Kidney (tissue), 14 donors: Measurements from ENCODE around the gene SF3B2. TPM values are rescaled to one million over a fixed set of nuclear protein-coding genes. Genes with fewer than 3 reads are reported as not detected.
"Not testable (repeated sequence)": the region's sequence is repeated elsewhere in the genome, so short reads cannot be mapped to it uniquely, and the experiment has no call there.

Experiments used
- DNase-seq, 5 donors: peaks; one replicate each; pipeline ENCODE4 v3.0.0-alpha.2; 2013 to 2020
- FAIRE-seq: peaks from 2 replicates; lab custom pipeline; 2012; peaks lifted over from hg19 to GRCh38; lab: Jason Lieb, UNC
- H3K27ac ChIP-seq, 2 donors: one replicate each; pipeline ENCODE4 v1.7.0; 2013; ENCODE audit warnings: low read depth in 2 of 2, low read length in 2 of 2, inconsistent platforms in 1 of 2
- H3K27me3 ChIP-seq: one replicate; pipeline ENCODE4 v1.7.1; 2013; ENCODE audit warnings: low read length, inconsistent platforms; ENCODE audit not compliant: control insufficient read depth, insufficient read depth
- H3K36me3 ChIP-seq, 3 donors: one replicate each; pipeline versions ENCODE4 v1.7.0 to v1.7.1; 2013; ENCODE audit warnings: low read length in 3 of 3, control low read depth in 1 of 3, inconsistent platforms in 1 of 3; ENCODE audit not compliant: insufficient read depth in 3 of 3, control insufficient read depth in 2 of 3
- H3K4me1 ChIP-seq, 3 donors: one replicate each; pipeline versions ENCODE4 v1.7.0 to v1.7.1; 2013; ENCODE audit warnings: low read length in 3 of 3, inconsistent platforms in 1 of 3, low read depth in 1 of 3; ENCODE audit not compliant: control insufficient read depth in 2 of 3, insufficient read depth in 2 of 3
- H3K4me3 ChIP-seq, 3 donors: one replicate each; pipeline versions ENCODE4 v1.7.0 to v1.8.1; 2013; ENCODE audit warnings: low read length in 3 of 3, control low read depth in 1 of 3, inconsistent platforms in 1 of 3
- H3K9ac ChIP-seq, 3 donors: one replicate each; pipeline versions ENCODE4 v1.7.0 to v1.7.1; 2013; ENCODE audit warnings: low read length in 3 of 3, control low read depth in 1 of 3, inconsistent platforms in 1 of 3
- H3K9me3 ChIP-seq, 3 donors: one replicate each; pipeline versions ENCODE4 v1.7.0 to v1.7.1; 2013; ENCODE audit warnings: low read length in 3 of 3, control low read depth in 1 of 3, inconsistent platforms in 1 of 3; ENCODE audit not compliant: control insufficient read depth in 2 of 3, insufficient read depth in 1 of 3
- intact Hi-C: fragments of 100-400 bp; cut with DNase I; formaldehyde crosslinking; loops from one replicate; pipeline ENCODE4 v1.11.1; 2022
- polyA plus RNA-seq: library from polyadenylated mRNA; stranded (reverse); fragments of 350-450 nt; fragmentation: Illumina TruSeq; extraction: RNeasy Lipid Tissue Mini Kit (QIAGEN cat#74804); gene quantifications from one replicate; pipeline ENCODE4 v1.2.3, GENCODE V29; 2014; ENCODE audit warnings: low read depth, low replicate concordance; ENCODE audit not compliant: insufficient read depth
- total RNA-seq: library from RNA; stranded (reverse); fragmentation: NEBNext Ultra II Directional; extraction: Animal tissue kit (Norgen Biotek cat#: 25700); gene quantifications from one replicate; pipeline ENCODE4 v1.2.1, GENCODE V29; 2021
- TF ChIP-seq, protein P1 (sequence below): IDR thresholded peaks from 3 replicates; pipeline ENCODE4 v1.5.1; 2012; ENCODE audit warnings: mild to moderate bottlenecking, moderate library complexity, borderline replicate concordance; ENCODE audit not compliant: insufficient read depth; ENCODE audit errors: extremely low read depth
- donor health status: control.
- donor health status: control.
- donor health status: control.
- donor health status: control.
- donor health status: control.
- donor health status: DM: yes; HTN: yes; CAD: no.
- donor health status: Normal renal cell carcinoma (clear cell type).

SF3B2 gene
- total and polyA plus RNA-seq, 2 donors from 2014 or later: 114 to 172 TPM

DNA sequence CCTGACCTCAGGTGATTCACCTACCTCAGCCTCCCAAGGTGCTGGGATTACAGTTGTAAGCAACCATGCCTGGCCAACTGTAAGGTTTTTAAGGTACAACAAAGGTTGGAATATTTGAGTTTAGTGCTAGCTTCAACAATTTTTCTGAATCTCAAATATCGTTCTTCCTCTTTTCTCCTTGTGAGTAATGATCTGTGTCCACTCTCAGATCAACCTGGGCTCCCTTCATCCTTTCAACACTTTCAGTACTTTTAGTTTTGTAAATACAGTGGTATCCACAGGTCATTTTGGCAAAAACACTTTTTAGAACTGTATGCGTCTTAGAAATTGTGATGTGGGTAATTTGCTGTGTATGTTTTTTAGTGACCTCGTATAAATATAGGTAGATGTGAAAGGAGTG lies 25.8 kb downstream of the SF3B2 start:
- Histone ChIP-seq H3K4me3 (no peak overlapping the region), H3K9ac (no peak overlapping the region), H3K27me3 (no peaks in the 10 kb centered on the region), H3K4me1 (peaks cover 0 to 9% (median 1%) of the 10 kb centered on the region in 3 donors), H3K36me3 (no peaks in the 10 kb centered on the region), H3K27ac (no peak overlapping the region), H3K9me3 (no peaks in the 10 kb centered on the region)
- FAIRE-seq (no peak), DNase-seq (no peak)
- TF ChIP-seq, protein P1, sequence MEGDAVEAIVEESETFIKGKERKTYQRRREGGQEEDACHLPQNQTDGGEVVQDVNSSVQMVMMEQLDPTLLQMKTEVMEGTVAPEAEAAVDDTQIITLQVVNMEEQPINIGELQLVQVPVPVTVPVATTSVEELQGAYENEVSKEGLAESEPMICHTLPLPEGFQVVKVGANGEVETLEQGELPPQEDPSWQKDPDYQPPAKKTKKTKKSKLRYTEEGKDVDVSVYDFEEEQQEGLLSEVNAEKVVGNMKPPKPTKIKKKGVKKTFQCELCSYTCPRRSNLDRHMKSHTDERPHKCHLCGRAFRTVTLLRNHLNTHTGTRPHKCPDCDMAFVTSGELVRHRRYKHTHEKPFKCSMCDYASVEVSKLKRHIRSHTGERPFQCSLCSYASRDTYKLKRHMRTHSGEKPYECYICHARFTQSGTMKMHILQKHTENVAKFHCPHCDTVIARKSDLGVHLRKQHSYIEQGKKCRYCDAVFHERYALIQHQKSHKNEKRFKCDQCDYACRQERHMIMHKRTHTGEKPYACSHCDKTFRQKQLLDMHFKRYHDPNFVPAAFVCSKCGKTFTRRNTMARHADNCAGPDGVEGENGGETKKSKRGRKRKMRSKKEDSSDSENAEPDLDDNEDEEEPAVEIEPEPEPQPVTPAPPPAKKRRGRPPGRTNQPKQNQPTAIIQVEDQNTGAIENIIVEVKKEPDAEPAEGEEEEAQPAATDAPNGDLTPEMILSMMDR: no peak
- intact Hi-C loops: no loop called here

DNA sequence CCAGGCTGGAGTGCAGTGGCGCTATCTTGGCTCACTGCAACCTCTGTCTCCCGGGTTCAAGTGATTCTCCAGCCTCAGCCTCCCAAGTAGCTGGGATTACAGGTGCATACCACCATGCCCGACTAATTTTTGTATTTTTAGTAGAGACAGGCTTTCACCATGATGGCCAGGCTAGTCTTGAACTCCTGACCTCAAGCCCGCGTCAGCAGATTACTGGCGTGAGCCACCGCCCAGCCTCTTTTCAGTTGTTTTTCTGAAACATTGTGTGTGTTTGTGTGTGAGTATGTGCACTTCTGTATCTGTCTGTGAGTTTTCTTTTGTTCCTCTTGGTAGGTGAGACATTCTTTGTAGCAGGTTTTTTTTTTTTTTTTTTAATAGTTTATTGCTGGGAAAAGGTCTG lies 26.8 kb downstream of the SF3B2 start:
- H3K9me3 ChIP-seq, H3K4me3 ChIP-seq, H3K4me1 ChIP-seq, FAIRE-seq, DNase-seq, H3K27ac ChIP-seq, H3K27me3 ChIP-seq, H3K36me3 ChIP-seq, intact Hi-C loops, H3K9ac ChIP-seq: not testable (repeated sequence)

DNA sequence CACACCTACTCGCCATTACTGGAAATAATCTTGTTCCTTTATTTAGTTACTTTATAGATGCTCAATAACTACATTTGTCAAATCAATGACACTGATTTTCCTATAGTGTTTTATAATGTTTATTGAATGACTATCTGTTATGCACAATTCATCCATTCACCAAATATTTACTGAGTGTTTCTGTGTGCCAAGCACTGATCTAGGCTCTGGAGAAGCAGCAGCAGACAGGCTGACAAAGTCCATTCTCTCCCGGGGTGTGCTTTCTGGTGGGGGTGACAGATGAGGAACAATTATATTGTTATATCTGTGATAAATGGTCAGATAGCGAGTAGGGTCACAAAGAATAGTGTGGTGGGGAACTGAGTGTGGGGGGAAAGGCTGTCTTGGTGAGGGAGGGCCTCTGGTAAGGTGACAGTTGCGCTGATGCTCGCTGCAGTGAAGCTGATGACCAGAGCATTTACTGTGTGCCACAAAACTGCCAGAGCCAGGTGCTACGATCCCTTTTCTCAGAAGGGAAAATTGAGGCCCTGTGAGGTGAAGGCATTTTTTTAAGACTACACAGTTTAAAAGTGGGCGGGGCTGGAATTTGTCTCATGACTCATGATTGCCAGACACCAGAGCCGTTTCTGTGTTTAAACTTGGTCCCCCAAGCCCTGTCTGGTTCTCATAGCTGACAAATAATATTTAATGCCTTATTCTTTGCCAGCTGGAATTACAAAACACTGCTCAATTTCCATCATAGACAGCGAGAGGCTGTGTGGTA lies 28.1 kb downstream of the SF3B2 start:
- Histone ChIP-seq H3K9me3 (no peaks in the 10 kb centered on the region), H3K9ac (no peak overlapping the region), H3K4me3 (no peak overlapping the region), H3K4me1 (peaks cover 0 to 9% (median 6%) of the 10 kb centered on the region in 3 donors), H3K27ac (peak overlapping the region in 1 of 2 donors; percentile 10), H3K36me3 (no peaks in the 10 kb centered on the region), H3K27me3 (no peaks in the 10 kb centered on the region)
- TF ChIP-seq, protein P1: no peak
- DNase-seq: no peak
- intact Hi-C loops: no loop called here
- no peak for FAIRE-seq

DNA sequence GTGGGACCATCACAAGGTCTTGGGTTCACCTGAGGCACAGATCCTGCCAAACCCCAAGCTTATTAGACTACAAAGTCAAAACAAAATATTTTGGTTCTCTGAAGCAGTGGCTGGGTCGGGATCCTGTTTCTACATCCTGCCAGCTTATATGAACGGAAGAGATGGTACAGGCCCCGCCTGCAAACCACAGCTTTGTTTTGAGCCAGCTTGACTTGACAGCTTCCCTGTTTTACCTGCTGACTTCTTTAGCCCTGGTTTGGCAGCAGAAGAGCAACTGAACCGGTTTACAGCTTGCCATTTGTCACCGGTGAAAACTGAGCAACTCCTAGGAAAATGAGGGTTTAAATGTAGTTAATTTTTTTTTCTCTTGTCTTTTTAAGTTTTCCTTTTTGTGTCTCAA lies 29.3 kb downstream of the SF3B2 start:
- intact Hi-C loops: no loop called here
- TF ChIP-seq, protein P1: no peak
- Histone ChIP-seq H3K9ac (no peak overlapping the region), H3K27ac (peak overlapping the region in 1 of 2 donors; percentile 61), H3K36me3 (no peaks in the 10 kb centered on the region), H3K27me3 (no peaks in the 10 kb centered on the region), H3K4me1 (peaks cover 0 to 9% (median 6%) of the 10 kb centered on the region in 3 donors), H3K9me3 (no peaks in the 10 kb centered on the region), H3K4me3 (no peak overlapping the region)
- no peak for FAIRE-seq
- DNase-seq: peak in 3 of 5 donors; percentile 41 to 65 (median 47)
